OCI-LY7 (cell line): ENCODE measurements around the gene ERCC3.

ENCODE experiments used
- EZH2phosphoT487 ChIP-seq: fragments of 200-600 bp; sonication (generic); IDR thresholded peaks from 2 replicates; pipeline ENCODE4 v1.6.1; 2018; ENCODE audit warnings: low read depth, borderline replicate concordance, mild to moderate bottlenecking, mixed run types, antibody characterized with exemption, low read length, moderate library complexity, mixed read lengths
- TF ChIP-seq, protein P1 (sequence below): fragments of 200-600 bp; sonication (generic); conservative IDR thresholded peaks from 2 replicates; pipeline ENCODE4 v1.5.1; 2014; ENCODE audit warnings: mild to moderate bottlenecking, antibody characterized with exemption, low read length, moderate library complexity, mixed read lengths

DNA sequence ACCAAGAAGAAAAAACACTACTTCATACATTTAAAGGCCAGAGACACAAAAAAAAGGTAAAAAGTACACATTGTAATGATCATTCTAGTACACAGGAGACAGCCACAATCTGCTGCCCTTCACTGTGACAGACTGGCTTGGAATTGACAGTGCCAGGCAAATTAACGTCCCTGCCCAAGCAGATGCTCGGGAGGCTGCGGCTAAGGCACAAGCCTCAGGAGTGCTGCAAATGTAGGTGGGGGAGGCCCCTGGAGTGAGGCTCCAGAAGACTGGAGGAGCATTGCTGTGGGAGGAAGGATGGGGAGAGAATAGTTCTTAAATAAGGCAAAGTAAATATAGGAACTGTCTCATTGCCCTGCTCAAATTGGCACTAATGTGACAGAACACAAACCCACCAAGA lies 18.6 kb downstream of the ERCC3 start:
- TF ChIP-seq, protein P1, sequence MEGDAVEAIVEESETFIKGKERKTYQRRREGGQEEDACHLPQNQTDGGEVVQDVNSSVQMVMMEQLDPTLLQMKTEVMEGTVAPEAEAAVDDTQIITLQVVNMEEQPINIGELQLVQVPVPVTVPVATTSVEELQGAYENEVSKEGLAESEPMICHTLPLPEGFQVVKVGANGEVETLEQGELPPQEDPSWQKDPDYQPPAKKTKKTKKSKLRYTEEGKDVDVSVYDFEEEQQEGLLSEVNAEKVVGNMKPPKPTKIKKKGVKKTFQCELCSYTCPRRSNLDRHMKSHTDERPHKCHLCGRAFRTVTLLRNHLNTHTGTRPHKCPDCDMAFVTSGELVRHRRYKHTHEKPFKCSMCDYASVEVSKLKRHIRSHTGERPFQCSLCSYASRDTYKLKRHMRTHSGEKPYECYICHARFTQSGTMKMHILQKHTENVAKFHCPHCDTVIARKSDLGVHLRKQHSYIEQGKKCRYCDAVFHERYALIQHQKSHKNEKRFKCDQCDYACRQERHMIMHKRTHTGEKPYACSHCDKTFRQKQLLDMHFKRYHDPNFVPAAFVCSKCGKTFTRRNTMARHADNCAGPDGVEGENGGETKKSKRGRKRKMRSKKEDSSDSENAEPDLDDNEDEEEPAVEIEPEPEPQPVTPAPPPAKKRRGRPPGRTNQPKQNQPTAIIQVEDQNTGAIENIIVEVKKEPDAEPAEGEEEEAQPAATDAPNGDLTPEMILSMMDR = no peak
- TF ChIP-seq EZH2phosphoT487 = no peak
